NOMO-1 (cell line): ENCODE measurements around the gene COL2A1.
"Not testable (repeated sequence)": the region's sequence is repeated elsewhere in the genome, so short reads cannot be mapped to it uniquely, and the experiment has no call there.

Experiments used
- DNase-seq, 2 experiments: peaks; one replicate each; lab custom pipeline; 2025; ENCODE audit not compliant: unreplicated experiment in 2 of 2; lab: John Stamatoyannopoulos, UW

COL2A1 gene

DNA sequence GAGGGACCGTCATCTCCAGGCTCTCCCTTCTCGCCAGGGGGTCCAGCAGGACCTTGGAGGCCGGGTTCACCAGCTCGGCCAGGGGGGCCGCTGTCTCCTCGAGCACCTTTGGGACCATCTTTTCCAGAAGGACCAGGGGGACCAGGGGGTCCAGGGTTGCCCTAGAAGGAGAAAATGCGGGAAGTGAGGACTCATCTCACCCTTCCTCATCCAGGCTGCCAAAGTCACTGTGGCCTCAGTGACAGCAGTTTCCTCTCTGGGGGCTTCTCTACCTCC lies 25.7 kb downstream of the COL2A1 start:
- no peak for DNase-seq

DNA sequence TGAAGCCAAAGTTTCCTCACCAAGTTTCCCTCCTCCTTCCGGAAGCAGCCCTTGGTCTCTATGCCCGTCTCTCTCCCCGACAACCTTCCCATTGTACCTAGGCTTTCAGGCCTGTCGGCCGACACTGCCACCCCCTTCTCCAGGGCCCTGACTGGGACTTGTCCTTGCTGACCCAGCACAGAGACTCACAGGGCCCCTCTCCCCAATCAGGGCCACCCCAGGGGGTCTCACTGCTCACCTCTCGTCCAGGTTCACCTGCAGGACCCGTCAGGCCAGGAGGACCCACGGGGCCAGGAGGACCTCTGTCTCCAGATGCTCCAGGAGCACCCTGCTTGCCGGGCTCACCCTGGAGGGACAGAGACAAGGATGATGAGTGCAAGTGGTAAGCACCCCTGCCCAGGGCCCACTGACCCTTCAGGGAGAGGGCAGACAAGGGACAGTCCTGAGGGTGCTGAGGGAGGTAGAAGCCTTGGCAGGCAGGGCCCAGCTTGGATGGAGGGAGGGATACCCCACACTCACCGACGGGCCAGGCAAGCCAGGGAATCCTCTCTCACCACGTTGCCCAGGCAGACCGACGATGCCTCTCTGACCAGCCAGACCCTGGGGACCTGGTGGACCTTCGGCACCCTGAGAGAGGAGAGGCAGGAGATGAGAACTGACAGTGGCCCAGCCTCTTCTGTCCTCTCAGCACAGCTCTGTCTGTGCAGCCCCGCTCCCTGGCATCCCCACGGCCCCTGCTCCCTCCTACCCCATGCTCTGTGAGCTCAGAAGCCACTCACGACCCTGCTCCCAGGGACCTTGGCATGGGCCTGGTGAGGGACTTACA lies 26.3 kb downstream of the COL2A1 start:
- no peak for DNase-seq

DNA sequence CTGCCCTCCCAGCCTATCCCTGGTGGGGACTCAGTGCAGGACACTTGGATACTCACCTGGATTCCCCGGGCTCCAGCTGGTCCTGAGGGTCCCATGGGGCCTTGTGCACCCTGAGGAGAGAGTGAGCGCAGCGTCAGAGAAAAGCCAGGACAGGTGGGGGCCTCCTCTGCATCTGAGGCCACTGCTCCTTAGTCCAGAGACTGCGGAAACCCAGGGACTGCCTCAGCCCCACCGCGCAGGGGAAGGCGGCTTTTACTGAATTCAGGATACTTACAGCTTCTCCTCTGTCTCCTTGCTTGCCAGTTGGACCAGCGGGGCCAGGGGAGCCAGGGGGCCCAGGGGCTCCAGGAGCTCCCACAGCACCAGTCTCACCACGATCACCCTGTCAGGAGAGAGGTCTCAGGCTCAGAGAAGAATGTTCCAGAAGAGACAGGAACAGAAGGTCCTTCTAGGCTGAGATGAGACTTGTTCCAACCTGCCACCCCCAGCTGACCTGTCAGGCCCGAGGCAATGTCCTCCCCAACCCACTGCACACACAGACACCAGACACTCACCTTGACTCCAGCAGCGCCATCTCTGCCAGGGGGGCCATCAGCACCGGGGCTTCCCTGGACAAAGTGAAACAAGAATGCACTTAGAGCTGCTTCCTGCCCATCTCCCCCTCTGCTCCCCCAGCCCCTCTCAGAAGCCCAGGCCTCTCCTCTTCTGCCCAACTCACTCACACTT lies 27.1 kb downstream of the COL2A1 start:
- no peak for DNase-seq

DNA sequence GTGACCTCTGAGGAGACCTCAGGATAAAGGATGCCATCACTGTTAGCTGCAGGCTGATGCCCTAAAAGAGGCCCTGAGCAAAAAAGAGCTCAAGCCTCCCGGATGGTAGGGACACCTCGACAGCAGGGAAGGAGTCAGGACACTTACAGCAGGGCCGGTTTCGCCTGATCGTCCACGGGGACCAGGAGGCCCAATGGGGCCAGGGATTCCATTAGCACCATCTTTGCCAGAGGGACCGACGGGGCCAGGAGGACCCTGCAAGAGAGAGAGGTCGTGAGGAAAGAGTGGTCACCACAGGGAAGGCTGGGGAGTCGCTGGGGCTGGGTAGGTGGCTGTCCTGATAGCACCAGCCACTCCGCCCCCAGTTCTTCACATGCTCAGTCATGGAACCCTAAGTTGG lies 28.5 kb downstream of the COL2A1 start:
- DNase-seq: no peak

DNA sequence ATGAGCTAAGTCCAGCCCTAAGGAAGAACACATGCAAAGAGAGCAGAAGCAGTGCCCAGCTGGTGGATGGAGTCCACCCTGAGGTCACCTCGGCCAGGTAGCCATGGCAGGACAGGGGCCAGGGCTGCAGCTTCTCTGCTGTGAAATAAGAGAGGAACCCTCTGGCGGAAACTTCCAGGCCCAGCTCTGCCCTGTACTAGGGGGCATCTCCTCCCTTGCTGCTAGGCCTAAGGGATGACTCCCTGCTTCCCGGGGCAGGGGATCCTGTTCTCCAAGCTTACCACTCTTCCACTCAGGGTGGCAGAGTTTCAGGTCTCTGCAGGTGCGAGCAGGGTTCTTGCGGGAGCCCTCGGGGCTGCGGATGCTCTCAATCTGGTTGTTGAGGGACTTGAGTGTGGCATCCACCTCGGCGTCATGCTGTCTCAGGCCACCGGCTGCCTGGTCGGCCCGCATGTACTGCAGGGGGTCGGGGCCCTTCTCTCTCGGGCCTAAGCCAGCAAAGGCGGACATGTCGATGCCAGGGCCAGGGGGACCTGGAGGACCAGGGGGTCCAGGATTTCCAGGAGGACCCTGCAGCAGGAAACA lies 29.1 kb downstream of the COL2A1 start:
- no peak for DNase-seq

DNA sequence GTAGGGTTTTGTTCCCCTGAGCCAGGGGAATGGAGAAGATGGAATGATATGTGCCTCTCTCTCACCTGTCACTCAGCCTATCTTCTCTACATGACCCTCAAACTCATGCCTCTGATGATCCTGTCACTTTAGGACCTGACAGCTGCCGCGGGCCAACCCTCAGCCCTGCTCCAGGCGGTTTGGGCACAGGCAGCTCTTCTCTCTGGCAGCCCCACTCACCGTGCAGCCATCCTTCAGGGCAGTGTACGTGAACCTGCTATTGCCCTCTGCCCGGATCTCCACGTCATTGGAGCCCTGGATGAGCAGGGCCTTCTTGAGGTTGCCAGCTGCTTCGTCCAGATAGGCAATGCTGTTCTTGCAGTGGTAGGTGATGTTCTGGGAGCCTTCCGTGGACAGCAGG lies 30.4 kb downstream of the COL2A1 start:
- DNase-seq: no peak

DNA sequence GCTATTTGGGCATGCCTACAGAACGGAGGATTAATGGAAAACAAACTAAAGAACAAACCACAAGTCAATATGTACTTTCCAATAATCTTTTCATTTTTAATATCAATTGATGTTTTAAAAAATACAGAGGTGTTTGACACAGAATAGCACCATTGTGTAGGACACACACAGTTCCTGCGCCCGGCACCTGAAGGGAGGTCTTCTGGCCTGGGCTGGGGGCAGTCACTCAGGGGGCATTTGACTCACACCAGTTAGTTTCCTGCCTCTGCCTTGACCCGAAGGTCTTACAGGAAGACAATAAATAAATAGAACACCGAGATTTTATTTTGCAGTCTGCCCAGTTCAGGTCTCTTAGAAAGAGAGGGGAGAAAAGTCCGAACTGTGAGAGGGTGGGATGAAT lies 31.4 kb downstream of the COL2A1 start:
- no peak for DNase-seq

DNA sequence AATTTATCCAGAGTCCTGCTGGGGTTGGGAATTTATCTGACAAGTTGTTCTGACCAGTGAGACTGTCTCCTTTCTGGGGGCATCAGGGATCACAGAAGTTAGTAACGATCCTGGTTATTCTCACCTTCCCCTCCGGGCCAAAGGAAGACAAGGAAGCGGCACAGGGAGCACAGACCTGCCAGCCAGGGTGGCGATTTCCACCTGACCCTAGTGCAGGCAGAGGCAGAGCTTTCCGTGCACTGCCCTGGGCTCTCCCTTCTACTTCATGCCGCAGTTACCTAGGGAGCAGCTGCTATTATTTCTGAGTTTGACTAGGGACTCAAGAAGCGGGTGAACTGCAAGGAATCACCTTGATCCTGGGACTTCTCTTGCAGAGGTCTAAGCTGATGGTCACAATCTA lies 33.4 kb downstream of the COL2A1 start:
- DNase-seq: no peak

DNA sequence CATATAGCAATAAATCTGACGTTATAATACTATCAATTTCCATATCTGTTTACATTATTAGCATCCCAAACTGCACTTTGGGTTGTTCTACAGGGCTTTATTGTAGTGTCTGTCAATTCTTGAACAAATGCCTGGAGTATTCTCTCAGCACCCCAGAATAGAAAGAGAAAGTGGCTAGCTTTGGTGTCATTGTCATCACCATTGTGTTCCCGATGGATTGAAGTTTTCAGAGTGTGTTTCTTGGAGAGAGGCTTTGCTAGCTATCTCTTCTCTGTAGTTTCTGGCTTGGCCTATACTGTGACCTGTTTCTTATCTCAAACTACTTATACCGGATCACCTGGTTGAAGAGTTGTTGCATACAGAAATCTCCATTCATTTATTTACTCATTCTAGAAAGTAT lies 34.4 kb downstream of the COL2A1 start:
- DNase-seq: no peak

DNA sequence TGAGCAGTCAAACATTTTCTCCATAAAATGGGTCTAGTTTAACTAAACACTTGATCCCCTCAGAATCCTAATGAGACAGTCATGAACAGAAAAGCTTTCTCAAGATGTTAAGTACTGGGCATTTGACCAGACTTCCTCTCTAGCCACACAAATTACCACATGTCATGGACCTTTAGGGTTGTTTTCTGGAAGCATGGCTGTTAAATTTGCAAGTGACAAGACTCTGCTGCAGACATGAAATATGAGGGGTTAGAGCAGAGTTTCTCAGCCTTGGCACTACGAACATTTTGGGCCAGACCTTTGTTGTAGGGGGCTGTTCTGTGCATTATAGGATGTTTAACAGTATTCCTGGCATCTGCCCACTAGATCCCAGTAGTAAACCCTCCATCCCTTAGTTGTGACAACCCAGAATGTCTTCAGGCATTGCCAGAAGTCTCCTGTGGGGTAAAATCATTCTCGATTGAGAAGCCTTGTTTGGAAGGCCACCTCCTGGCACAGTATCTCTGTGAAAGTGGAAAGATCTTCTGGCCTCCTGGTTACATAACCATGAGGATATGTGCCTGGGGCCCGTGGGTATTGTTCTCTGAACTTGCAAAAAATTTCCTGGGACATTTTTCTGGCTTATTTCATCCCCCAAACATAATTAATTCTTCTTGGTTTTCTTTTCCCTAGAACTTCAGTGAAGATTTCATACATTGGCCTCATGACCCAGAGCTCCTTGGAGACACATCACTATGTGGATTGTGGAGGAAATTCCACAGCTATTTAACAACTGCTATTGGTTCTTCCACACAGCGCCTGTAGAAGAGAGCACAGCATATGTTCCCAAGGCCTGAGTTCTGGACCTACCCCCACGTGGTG lies 36.6 kb downstream of the COL2A1 start:
- no peak for DNase-seq

DNA sequence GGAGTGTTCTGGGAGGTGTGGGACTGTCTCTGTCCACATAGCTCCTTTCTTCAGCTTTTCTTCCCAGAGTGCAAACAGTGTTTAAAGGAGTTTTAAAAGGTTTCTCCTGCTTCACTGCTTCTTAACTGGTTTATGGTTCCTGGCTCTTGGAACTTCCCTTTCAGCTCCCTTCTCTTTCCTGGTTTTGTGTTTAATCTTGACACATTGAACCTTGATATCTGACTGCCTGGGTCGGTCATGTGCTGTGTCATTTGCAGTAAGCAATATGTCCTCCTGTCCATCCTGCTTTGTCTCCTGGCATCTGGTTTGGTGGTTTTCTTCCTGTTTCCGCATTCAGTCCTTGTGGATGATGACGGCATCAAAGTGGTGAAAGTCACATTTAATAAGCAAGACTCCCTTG lies 38.7 kb downstream of the COL2A1 start:
- no peak for DNase-seq

DNA sequence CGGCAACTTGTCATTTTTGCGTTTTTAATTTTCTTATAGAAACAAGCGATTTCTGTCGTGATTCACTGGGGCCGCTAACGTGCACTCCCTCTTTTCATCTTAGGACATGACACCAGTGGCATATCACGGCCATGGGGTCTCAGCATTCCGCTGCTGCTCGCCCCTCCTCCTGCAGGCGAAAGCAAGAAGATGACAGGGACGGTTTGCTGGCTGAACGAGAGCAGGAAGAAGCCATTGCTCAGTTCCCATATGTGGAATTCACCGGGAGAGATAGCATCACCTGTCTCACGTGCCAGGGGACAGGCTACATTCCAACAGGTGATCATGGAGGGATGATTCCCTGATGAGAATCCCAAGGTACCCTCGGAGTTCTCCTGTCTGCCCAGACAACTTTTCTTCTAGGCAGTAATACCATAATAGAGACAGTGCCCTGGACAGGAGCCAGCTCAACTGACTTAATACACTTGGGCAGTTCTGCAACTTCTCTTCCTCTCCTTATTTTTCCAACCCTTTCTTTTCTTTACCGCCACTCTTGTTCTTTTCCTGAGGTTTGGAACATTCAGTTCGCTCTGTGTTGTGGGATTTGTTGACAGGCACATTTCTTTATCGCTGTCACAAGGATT lies 40.1 kb downstream of the COL2A1 start:
- peak in 1 of 2 experiments; percentile 3 for DNase-seq

DNA sequence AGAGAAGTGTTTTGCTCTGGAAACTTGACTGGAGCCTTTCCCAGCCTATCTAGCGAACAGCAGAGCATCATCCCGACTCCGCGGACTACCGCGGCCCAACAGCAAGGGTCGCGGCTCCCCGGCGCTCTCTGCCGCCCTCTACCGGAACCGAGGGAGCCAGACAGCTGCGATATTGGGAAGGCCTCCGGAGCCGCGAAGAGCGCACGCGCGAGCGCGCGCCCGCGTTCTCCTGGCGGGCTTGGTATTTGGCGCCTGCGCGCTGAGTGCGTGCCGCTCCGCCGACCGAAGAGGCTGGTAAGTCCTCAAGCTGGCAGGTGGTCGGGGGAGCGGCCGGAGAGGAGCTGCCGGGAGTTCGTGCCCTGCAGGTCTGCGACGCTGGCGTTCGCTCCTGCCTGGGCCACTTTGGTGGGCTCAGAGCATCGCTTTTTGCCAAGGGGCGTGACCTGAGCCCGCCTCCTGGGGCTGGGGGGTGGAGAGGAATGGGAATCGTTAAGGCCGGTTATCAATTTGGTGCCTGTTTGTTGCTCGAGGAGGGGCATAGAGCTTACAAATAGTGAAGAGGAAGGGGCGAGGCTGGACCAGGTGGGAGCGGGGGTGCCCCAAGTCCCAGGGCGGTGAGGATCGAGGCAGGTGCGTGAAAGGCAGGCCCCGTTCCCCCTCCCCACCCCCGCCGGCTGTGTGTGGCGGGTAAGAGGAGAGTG lies 40.8 kb downstream of the COL2A1 start, which contains the start of gene TMEM106C:
TMEM106C (plus strand) TSS at position 257 of the 701 bp plus-strand sequence. CDS start 641 bp downstream, outside the sequence.
- peak; percentile 87 to 91 for DNase-seq

DNA sequence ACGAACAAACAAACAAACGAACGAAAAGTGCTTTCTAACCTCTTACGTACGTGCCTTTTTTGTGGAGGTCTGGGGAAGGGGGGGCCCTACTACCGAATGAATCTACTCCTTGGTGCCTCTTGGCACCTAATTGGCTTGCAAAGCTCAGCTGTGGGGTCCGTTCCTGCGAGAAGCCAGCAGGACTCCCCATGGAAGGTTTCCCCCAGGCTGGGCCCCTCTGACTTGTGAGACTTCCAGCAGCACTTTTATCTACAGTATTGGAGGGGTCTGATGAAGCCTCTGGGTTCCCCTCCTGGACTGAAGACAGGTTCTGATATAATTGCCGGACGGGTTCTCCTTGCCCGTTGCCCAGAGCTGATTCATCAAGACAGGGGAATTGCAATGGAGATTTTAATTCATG lies 42.1 kb downstream of the COL2A1 start:
- no peak for DNase-seq

DNA sequence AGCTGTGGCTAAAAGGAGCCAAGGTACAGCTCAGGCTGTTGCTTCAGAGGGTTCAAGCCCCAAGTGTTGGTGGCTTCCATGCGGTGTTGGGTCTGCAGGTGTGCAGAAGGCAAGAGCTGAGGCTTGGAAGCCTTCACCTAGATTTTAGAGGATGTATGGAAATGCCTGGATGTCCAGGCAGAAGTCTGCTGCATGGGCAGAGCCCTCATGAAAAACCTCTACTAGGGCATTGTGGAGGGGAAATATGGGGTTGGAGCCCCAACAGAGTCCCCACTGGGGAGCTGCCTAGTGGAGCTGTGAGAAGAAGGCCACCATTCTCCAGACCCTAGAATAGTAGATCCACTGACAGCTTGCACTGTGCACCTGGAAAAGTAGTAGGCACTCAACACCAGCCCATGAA lies 46.6 kb downstream of the COL2A1 start:
- DNase-seq: not testable (repeated sequence)

DNA sequence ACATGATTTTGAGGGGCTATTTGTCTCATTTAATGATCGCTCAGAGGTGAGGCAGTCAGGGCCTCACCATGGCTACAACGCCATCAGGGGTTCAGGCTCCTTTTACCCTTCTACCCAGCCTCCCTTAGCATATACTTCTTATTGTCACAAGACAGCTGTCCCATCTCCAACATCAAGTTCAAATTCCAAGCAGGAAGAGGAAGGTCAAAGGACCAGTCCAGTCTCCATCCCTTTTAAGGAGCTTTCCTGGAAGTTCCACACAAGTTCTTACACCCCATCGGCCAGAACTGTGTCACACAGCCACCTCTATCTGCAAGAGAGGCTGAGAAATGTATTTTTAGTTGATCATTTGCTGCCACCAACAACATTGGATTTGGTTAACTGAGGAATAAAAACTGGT lies 49.2 kb downstream of the COL2A1 start:
- no peak for DNase-seq

DNA sequence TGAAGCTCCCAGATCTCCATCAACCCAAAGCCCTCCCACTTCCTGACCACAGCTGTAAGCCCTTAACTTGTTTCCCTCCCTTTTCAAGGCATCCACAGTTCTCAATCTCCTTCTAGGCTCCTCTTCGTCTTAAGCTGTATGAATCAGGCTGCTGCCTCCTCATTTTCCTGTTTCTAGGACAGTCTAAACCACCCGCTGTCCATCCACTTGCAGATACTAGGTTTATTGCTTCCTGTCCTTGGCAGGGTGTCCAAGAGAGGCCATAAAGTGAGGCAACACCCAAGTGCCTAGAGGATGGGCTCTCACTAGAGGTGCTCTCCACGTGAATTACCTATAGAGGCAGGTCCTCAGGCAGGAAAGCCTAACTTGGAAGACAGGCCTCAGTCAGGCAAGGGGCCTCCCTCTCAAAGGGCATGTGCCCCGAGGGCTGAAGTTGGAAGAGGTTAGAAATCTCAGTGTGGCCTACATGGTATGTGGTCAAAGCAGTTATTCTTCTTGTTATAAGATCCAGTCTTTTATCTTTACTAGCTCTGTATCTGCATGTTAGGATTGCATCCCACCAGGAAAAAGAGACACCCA lies 49.7 kb downstream of the COL2A1 start:
- DNase-seq: no peak

DNA sequence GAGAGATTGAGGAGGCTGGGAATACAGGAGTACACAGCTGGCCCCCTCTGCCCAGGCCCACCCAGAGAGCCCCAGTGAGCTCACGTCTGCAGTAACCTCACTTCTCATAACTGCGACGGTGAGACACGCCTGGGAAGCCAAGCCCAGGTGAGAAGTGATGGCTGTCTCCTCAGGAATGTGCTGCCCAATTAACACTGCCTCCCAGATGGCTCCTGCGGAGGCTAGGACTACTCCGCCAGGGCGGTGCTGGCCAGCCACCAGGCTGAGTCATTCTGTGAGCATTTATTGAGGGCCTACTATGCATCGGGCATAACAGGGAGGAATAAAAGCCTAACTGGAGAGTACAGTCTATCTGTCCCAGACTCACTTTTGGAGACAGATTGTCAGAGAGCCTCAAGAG lies 50.2 kb downstream of the COL2A1 start:
- no peak for DNase-seq

DNA sequence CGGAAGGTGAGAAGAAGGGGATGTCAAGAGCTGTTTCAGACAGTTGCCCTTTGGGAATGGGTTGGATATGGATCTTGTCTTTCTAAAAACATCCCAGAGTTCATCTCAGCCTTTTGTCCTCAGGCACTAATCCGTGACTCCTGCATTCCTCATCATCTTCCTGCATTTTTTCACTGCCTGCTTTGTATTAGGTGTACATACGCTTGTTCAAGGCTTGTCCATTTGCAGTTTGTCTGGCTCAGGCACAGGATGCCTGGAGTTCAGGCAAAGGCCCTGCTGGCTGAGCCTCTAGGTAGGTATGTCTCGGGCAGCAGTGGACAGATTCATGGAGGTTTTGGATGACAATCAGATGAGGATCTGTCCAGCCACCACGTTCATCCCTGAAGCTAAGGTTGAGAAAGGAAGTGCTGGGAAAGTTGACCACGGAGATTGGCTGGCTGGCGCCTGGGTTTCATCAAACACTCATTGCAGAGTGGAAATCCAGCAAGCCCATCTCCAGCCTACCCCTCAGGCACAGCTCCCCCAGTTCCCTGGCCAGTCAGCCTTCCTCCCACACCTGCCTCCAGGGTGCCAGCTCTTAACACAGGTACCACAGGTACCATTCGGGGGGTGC lies 53.3 kb downstream of the COL2A1 start:
- no peak for DNase-seq
